Activated T-cell treated with anti-CD3 and anti-CD28 coated beads for 1 hour (primary cell): Measurements from ENCODE around the gene ARHGEF26.
"Not testable (repeated sequence)": the region's sequence is repeated elsewhere in the genome, so short reads cannot be mapped to it uniquely, and the experiment has no call there.

Experiments used
- DNase-seq: peaks from one replicate; pipeline ENCODE4 v3.0.0-alpha.2; 2020; ENCODE audit warnings: low read depth

The ARHGEF26 gene, protein sequence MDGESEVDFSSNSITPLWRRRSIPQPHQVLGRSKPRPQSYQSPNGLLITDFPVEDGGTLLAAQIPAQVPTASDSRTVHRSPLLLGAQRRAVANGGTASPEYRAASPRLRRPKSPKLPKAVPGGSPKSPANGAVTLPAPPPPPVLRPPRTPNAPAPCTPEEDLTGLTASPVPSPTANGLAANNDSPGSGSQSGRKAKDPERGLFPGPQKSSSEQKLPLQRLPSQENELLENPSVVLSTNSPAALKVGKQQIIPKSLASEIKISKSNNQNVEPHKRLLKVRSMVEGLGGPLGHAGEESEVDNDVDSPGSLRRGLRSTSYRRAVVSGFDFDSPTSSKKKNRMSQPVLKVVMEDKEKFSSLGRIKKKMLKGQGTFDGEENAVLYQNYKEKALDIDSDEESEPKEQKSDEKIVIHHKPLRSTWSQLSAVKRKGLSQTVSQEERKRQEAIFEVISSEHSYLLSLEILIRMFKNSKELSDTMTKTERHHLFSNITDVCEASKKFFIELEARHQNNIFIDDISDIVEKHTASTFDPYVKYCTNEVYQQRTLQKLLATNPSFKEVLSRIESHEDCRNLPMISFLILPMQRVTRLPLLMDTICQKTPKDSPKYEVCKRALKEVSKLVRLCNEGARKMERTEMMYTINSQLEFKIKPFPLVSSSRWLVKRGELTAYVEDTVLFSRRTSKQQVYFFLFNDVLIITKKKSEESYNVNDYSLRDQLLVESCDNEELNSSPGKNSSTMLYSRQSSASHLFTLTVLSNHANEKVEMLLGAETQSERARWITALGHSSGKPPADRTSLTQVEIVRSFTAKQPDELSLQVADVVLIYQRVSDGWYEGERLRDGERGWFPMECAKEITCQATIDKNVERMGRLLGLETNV

DNA sequence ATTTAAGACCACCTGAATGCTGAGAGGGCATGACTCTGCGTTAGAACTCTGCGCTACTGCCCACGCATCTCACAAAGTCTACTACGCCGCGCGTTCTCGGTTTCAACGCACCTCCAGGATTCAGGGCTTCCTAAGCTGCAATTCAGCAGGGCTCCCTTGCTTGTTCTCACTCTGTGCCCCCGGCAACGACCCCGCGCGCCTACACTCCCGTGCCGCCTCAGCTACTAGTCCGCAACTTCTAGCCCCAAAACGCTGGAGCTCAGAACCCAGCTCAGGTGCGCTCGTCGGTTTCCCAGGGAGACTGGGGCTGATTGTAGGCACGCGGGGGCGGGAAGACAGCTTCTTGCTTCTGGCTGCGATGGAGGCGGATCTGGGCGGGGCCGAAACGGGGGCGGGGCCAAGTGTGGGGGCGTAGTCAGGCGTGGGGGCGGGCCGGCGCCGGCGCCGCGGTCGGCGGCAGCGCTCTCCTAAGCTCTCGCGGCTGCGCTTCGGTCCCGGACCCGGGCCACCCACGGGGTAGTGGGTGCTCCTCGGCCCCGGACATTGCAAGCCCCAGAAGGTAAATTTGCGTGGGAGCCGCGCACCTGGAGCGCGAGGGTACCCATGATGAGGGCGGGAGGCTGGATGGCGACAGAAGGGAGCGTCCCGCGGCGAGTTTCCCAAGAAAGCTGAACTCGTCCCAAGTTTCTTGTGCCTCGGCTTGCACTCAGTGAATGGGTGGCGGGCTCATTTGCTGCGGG is at the start of gene ARHGEF26:
Gene ARHGEF26 (plus strand): TSS at position 430 of the 740 bp plus-strand sequence. CDS start 603 bp downstream, outside the sequence.
- DNase-seq, result peak; percentile 66

DNA sequence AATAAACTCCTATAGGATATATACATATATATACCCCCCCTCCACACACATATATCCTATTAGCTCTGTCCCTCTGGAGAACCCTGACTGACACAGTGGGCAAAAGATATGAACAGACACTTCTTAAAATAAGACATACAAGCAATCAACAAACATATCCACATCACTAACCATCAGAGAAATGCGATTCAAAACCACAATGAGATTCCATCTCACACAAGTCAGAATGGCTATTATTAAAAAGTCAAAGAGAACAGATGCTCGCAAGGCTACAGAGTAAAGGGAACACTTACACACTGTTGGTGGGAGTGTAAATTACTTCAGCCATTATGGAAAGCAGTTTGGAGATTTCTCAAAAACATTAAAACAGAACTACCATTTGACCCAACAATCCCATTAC is 46.2 kb upstream of the ARHGEF26 start:
- no peak for DNase-seq

DNA sequence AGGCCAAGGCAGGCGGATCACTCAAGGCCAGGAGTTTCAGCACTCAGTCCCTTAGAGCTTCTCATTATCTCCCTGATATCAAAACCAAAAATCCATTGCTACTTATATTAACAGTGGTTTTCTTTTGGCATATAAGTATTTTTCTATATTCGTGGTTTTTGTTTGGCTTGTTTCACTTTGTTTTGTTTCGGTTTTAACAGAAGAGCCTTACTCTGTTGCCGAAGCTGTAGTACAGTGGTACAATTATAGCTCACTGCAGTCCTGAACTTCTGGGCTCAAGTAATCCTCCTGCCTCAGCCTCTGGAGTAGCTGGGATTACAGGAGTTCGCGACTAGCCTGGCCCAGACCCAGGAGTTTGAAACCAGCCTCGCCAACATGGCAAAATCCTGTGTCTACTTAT is 42.5 kb upstream of the ARHGEF26 start:
- DNase-seq, result no peak

DNA sequence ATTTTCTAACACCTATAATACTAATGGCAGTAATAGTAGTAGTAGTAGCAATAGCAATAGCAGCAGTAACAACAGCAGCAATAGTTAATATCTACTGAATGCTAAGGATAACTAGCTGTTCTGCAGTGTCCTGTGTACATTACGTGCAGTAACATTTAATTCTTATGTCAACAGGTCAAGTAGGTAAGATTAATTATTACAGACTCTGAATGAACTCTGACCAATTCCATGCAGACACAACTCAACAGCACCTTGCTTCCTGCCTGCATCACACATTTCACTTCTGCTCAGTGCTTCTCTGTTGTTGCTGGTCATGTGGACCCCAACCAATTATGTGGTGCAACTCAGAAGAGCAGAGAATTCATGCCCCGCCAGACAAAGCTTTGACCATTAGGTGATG is 39.9 kb upstream of the ARHGEF26 start:
- DNase-seq, result no peak

DNA sequence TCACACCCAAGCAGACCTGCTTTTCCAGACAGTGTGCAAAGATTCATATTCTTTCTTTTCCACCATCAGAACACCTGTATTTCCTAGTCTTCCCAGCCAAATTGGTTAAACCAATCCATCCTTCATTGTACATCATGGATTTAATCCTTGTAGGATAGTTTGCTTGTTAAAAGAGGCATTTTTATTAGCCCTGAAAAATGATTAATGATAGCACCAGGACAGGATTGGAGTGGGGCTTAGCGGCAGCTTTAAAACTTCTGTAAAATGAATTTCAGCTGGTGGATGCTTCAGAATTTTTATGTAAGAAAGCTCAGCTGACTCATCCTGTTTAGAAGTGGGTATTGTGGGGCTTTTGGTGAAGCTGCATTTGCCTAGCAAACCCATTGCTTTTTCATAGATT is 36.1 kb upstream of the ARHGEF26 start:
- no peak for DNase-seq

DNA sequence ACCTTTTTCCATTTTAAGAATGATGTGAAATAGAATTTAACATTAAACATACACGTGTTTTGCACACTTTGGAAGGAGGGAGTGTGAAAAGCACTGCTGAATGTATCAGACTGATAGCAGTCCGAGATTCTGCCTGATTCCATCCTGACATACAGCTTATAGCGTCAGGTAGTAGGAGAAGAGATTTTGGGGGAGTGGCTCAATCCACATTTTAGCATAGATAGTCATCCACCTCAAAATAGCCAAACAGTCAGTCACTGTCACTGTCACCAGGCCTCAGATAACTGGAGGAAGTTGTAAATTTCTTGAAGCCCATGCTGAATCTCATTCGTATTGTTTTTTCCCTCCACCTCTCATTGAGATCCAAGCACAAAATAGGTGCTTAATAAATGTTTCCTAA is 35.4 kb upstream of the ARHGEF26 start:
- no peak for DNase-seq

DNA sequence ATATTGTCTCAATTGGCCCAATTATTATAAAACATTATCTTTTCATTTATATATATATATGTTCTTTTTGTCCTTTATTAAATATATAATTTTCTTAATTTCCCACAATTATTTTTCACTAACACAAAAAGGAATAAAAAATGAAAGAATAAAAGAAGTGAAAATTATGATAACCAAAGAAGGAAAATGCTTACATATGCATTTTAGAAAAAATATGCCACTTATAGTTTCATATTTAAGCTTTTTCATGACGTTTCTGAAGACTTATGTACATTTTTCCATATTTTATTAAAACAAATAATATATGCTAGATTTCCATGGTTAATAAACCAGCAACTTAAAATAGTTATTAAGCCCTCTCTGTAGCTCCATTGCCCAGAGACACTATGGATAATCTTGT is 34.9 kb upstream of the ARHGEF26 start:
- no peak for DNase-seq

DNA sequence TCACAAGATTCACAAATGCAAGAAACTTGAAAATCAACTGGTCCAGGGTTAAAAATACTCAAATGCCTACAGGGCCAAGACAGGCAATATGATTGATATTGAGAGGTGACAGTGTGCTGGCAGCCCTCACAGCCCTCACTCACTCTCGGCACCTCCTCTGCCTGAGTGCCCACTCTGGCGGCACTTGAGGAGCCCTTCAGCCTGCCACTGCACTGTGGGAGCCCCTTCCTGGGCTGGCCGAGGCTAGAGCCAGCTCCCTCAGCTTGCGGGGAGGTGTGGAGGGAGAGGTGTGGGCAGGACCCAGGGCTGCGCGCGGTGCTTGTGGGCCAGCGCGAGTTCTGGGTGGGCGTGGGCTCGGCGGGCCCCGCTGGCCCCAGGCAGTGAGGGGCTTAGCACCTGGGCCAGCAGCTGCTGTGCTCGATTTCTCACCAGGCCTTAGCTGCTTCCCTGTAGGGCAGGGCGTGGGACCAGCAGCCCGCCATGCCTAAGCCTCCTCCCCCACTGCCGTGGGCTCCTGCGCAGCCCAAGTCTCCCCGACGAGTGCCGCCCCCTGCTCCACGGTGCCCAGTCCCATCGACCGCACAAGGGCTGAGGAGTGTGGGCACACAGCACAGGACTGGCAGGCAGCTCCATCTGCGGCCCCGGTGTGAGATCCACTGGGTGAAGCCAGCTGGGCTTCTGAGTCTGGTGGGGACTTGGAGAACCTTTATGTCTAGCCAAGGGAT is 33.3 kb upstream of the ARHGEF26 start:
- DNase-seq, result not testable (repeated sequence)

DNA sequence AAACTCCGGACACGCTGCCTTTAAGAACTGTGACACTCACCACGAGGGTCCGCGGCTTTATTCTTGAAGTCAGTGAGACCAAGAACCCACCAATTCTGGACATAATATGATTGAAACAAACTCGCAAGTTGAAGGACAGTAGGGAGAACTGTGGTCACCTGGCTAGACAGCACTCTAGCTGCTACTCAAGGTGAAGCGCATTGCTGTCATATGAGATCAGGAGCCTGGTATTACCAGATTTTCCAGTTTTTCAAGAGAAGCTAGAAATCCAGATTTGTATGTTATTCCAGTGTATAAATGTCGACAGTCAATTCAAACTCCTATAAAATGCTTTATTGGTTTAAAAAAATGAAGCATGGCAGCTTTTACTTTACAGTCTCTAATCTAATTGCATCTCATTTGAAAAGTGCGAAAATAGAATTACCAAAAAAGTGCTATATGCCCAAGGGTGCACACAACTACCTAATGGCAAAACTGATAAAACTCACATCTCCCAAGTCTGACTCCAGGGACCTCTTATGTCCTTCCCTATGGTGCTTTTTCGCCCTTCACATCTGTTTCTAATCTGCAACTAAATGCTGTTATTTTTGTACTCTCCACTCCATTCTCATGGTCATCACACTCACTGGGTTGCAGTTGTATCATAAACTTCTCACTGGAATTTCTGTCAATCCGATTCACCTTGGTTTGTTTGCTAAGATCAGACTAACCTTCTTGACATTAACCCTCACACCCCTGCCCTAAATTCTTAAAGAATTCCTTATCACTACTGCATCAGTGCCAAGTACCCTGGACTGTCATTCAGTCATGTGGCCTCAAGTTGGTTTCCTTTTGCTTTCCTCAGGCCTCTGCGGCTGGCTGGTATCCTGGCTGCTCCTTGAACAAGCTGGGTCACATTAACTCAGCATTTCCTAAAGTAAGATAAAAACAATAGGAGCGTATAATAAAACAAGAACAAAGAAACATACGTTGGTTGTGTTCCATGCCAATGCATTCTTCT is 31.5 kb upstream of the ARHGEF26 start:
- DNase-seq, result no peak

DNA sequence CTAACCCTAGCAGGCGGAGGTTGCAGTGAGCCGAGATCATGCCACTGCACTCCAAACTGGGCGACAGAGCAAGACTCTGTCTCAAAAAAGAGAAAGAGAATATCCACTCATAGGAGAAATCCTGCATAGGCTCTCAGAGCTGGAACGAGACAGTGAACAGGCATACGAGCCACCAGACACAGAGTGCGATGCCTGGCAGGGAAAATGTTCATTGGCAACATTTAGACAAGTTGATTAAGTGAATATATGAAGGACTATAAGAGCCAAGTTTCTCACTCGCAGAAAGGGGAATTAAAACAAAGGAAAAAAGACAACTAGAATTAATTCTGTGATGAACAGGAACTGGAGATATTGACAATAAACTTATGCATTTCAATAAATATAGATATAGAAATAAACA is 27.1 kb upstream of the ARHGEF26 start:
- DNase-seq, result no peak

DNA sequence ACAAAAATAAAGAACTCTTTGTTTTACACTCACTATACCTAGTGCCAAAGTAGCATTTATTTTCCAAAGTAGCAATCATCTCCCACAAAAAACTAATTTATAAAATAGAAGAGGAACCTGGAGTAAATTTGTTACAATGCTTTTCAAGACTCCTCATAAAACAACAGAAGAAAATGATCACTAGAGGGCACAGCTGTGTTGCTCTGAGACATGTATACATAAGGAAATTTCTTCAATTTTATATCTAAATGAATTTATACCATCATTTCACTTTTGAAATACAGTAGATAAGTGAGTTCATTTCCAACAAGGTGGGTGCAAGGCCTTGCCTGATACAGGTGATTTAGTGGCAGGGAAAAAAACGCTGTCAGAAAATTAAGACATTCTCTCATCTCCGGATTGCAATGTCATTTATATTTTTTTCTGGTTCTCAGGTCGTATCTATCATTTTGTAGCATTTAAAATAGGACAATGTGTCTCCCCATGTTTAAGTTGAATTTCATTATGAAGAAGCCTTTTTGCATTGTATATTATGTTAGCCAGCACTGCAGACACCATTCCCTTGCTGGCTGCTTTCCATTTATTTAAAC is 25.3 kb upstream of the ARHGEF26 start:
- DNase-seq, result no peak

DNA sequence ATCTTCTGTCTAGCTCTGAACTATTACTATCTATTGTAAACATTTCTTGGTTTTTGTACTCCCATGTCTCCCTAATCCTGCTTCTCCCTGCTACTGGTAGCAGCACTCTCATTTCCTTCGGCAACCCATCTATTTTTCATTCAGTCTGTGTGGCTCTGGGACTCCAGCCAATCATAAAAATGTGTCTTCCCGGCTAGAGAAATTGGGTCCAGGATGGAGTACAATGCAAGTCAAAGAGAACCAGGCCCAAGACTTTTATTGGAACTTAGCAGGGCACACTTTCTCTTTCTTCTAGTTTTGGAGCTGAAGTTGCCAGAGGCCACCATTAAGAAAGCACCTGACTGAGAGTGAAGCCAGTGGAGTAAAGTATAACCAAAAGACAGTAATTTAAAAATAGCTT is 22.8 kb upstream of the ARHGEF26 start:
- no peak for DNase-seq

DNA sequence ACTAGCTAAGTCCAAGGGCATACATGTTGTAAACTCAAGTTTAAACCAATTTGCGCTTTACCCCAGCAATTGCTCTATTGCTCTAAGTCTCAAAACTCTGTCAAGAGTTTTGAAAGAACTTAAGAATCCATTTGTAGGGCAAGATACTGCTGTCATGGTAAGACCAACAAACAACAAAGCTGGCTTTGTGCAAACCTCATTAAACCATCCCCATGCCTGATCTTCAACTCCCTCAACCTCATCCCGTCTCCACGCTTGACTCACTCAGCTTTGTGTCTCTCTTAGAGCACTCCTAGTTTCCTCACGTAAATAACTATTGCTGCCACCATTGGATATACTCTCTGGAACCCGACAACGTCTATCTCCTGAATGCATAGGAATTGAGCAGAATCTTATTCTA is 20.6 kb upstream of the ARHGEF26 start:
- DNase-seq, result no peak

DNA sequence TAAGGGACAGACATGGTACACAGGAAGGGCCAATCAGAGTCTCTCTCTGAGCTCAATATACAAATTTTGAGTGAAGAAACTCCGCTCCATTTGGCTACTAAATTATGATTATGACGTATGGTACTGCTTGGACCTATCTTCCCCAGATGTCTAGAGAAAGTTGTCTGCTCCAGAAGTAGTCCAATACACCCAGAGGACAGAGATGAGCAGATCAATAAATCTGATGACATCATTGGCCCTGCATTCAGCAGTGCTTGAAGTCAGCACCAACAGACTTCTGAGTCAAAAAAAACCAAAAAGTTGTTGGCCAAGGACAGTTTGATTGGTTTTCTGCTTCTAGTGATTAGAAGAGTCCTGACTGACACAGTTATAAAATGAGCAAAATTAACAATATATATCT is 19.9 kb upstream of the ARHGEF26 start:
- no peak for DNase-seq

DNA sequence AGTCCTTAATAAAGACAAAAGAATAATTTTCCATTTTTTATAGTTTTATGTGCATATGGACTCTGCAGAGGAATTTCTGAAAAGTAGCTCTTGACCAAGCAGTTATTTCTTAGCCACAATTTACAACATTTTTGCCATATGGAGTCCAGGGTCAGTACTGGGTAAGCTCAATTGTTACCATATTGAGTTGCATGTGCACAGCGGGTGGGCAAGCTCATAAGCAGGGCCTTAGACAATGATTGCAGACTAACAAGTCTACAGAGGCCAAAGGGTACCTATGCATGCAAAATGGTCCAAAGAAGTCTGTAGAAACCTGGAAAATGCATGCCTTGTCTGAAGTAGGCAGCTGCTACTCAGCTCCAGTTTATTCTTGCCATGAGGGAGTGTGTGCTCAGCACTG is 19.0 kb upstream of the ARHGEF26 start:
- no peak for DNase-seq

DNA sequence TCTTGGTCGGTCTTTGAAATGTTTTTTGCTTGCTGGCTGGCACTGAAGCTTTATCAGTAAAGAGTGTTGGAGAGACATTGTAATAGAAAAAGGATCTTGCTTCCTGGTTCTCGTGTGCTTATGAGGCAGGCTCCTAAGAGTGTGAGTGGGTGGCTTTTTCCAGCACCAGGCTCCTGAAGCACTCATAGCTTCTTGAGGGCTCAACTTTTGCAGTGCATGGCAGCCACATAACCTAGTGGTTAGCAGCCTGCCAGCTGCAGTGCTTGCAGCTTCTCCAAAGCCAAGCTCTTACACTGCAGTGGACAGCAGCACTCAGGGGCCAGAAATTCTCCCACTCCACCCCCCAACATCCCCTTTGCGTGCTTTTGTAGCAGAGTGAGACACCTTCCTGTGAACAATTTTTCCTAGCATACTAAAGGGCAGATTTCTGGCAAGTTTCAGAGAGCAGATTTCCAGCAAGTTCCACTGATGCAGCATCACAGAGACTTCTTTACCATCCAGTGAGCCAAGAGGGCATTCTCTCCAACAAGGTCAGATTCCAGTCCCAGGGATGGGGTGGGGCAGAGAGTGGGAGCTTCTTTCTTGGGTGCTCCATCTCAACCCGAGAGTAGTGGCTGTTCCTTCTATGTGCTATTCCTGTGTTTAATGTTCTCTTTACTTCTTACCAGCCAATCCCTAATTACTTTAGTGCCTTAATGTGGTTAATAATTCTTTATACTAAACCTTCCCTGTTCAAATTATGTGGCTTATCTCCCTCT is 15.8 kb upstream of the ARHGEF26 start:
- DNase-seq, result no peak

DNA sequence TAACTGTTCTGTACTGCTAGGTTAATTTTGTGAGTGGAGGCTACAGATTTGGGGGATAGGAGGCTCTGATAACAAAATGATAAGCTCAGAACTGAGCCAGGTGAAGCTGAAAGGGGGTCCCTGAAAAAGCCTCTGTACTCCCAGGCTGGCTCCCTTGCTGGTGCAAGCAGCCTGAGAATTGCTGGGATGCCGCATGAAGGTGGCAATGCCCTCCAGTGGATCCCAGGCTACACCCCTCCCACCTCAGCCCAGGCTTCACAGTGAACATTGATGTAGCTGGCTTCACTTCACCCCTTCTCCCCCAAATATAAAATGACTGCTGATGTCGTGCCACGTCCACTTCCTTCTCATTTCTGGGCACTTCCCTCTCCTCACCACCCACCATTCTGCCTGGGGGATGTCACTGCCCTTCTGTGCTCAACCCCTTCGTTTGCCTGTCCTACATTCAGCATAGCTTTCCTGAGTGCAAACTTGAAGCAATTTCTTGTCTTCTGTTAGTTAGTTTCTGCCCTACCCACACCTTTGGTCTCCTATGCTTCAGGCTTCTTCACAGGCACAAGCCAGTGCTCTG is 9.7 kb upstream of the ARHGEF26 start:
- no peak for DNase-seq

DNA sequence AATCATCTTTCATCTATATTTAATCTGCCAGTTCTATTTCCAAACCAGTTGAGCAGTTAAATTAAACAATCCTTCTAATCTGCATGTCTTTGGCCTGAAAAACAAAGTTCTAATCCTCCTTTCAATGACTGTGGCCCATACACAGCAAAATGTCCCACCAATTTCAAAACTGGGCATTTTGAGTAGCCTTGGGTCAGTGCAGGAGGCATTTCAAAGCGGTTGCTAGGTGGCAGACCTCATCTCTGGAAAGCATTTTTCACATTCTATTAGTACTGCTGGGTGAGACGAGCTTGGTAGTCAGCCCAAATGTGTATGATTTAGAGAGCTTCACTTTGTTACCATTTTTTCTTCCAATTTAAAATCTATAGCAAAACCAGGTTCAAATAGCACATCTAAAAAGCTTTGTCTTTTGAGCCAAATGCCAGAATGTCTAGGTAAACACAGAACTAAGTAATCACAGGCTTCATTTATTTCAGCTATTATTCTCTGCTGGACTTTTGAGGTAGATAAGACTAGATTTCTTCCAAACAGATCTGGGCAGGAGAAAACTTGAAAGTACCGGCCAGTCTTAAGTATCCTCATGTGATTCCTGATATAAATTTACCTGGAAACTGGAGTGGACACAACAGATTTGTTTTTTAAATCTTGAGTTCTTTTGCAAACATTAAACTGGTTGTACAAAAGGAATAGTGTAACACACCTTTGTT is 8.9 kb upstream of the ARHGEF26 start:
- DNase-seq, result no peak
